Stomach (tissue), 9 donors: Measurements from ENCODE around the gene S1PR3. TPM values are rescaled to one million over a fixed set of nuclear protein-coding genes. Genes with fewer than 3 reads are reported as not detected.

Source experiments
- DNase-seq, 2 donors: peaks; one replicate each; pipeline versions ENCODE4 v3.0.0 to v3.0.0-alpha.2; 2013 to 2019
- H3K27ac ChIP-seq, 5 donors: fragments of 200-600 bp in 4 of 5; sonication (generic) in 4 of 5; one replicate each; pipeline ENCODE4 v1.5.1; 2013 to 2019; ENCODE audit warnings: mild to moderate bottlenecking in 1 of 5, moderate library complexity in 1 of 5
- H3K27me3 ChIP-seq, 3 donors: fragments of 200-600 bp; sonication (generic); one replicate each; pipeline ENCODE4 v1.5.1; 2017 to 2019; ENCODE audit warnings: mixed run types in 1 of 3
- H3K36me3 ChIP-seq, 4 donors: fragments of 200-600 bp; sonication (generic); 1 replicate in 3 of 4; 2 replicates in 1 of 4; pipeline ENCODE4 v1.5.1; 2016 to 2019
- H3K4me1 ChIP-seq, 4 donors: fragments of 200-600 bp; sonication (generic); one replicate each; pipeline ENCODE4 v1.5.1; 2016 to 2019
- H3K4me3 ChIP-seq, 4 donors: fragments of 200-600 bp; sonication (generic) in 3 of 4; one replicate each; pipeline ENCODE4 v1.5.1; 2016 to 2019; ENCODE audit warnings: mild to moderate bottlenecking in 1 of 4
- H3K9me3 ChIP-seq, 4 donors: fragments of 200-600 bp; sonication (generic); one replicate each; pipeline ENCODE4 v1.5.1; 2016 to 2019
- EP300 ChIP-seq: sonication (generic); formaldehyde crosslinking; IDR thresholded peaks from one replicate; pipeline ENCODE4 v1.6.1; 2017; ENCODE audit warnings: antibody characterized with exemption
- POLR2A ChIP-seq, 4 donors: fragments of 450-650 bp; IDR thresholded peaks; one replicate each; pipeline ENCODE4 v1.6.1; 2016; ENCODE audit warnings: antibody characterized with exemption in 4 of 4, control low read depth in 2 of 4, mild to moderate bottlenecking in 1 of 4, moderate library complexity in 1 of 4
- POLR2AphosphoS5 ChIP-seq, 3 donors: sonication (generic); formaldehyde crosslinking; IDR thresholded peaks; one replicate each; pipeline ENCODE4 v1.6.1; 2016; ENCODE audit warnings: antibody characterized with exemption in 3 of 3
- WGBS, 5 donors: extraction: QIAGEN DNeasy Blood & Tissue Kit in 3 of 5; methylation state at CpG; one replicate each; pipeline versions ENCODE4 v1.1.5 to v1.1.7; 2013 to 2018; 5-methylcytosine and 5-hydroxymethylcytosine counted together
- intact Hi-C: fragments of 100-400 bp; cut with DNase I; formaldehyde crosslinking; loops from one replicate; pipeline ENCODE4 v1.15.1; 2023; ENCODE audit warnings: low total_unique reads
- polyA plus RNA-seq, 3 donors: library from polyadenylated mRNA; stranded (reverse); fragments of 200-250 nt; gene quantifications; one replicate each; pipeline ENCODE4 v1.2.3, GENCODE V29; 2013
- total RNA-seq, 5 donors: library from RNA; depleted of rRNA; stranded (reverse); fragments of >200 nt; gene quantifications; one replicate each; pipeline versions ENCODE4 v1.1.0 to v1.2.3, GENCODE V29; 2014 to 2016
- TF ChIP-seq, protein P1 (sequence below), 7 experiments: fragments of 450-650 bp in 4 of 7; fragments of 200-600 bp in 3 of 7; sonication (generic) in 3 of 7; IDR thresholded peaks; one replicate each; pipeline ENCODE4 v1.5.1; 2016 to 2019; ENCODE audit warnings: antibody characterized with exemption in 7 of 7, control low read depth in 2 of 7, mild to moderate bottlenecking in 1 of 7
- donor health status: healthy with polysubstance abuse.
- donor health status: Bipolar disorder and iron deficiency.
- donor health status: healthy.

Gene S1PR3
- total and polyA plus RNA-seq, 8 donors, result 1.2 to 12.5 (median 8.7) TPM

DNA sequence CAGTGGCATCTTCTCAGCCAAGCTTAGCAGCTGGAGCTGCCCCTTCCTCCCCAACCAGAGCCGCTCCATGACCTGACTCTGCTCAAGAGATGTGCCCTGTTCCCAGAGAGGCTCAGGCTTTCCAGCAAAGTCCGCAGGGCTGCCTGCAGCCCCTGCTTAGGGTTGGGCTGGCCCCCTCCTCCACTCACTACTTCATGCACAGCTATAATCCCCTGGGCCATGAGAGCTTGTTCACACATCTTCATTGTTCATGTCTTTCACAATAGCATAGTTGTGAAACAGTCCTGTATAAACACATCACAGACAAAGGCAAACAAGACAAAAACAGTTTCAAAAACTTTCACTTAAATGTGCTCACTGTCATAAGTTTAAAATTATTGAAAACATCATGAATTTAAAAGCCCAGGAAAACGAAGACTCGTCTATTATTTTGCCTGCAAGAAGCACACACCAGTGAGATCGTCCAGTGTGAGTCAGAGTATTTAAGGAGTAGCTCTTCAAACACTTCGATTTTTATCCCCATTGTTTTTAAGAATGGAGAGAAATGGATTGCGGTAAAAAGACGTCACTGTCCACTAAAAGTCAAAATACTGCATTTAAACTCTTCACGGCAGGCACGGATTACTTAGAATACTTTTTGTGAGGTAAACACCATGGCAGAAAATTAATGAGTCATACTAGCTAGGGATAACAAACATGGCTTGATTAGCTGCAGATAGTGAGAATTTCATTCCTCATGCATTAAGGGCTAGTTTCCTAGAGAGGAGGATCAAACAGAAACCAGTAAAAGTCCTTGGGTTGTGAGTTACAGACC, 40.7 kb upstream of the S1PR3 start:
- intact Hi-C loops, result no loop called here
- Histone ChIP-seq H3K27ac (peak overlapping the region in 4 of 5 donors; percentile 18 to 67 (median 54)), H3K4me3 (no peak overlapping the region), H3K4me1 (peaks cover 13 to 51% (median 29%) of the 10 kb centered on the region in 4 donors), H3K9me3 (no peaks in the 10 kb centered on the region), H3K27me3 (no peaks in the 10 kb centered on the region), H3K36me3 (no peaks in the 10 kb centered on the region)
- no peak for TF ChIP-seq POLR2A (IDR thresholded peaks at IDR 0.05)
- TF ChIP-seq, protein P1, sequence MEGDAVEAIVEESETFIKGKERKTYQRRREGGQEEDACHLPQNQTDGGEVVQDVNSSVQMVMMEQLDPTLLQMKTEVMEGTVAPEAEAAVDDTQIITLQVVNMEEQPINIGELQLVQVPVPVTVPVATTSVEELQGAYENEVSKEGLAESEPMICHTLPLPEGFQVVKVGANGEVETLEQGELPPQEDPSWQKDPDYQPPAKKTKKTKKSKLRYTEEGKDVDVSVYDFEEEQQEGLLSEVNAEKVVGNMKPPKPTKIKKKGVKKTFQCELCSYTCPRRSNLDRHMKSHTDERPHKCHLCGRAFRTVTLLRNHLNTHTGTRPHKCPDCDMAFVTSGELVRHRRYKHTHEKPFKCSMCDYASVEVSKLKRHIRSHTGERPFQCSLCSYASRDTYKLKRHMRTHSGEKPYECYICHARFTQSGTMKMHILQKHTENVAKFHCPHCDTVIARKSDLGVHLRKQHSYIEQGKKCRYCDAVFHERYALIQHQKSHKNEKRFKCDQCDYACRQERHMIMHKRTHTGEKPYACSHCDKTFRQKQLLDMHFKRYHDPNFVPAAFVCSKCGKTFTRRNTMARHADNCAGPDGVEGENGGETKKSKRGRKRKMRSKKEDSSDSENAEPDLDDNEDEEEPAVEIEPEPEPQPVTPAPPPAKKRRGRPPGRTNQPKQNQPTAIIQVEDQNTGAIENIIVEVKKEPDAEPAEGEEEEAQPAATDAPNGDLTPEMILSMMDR (IDR thresholded peaks at IDR 0.05), result no peak
- no peak for TF ChIP-seq EP300
- no peak for TF ChIP-seq POLR2AphosphoS5 (IDR thresholded peaks at IDR 0.05)
- WGBS, 5 donors, result 31 to 44% (median 41%) methylated on average over 10 of the region's 10 CpGs
- DNase-seq, result peak in 1 of 2 donors; percentile 49

DNA sequence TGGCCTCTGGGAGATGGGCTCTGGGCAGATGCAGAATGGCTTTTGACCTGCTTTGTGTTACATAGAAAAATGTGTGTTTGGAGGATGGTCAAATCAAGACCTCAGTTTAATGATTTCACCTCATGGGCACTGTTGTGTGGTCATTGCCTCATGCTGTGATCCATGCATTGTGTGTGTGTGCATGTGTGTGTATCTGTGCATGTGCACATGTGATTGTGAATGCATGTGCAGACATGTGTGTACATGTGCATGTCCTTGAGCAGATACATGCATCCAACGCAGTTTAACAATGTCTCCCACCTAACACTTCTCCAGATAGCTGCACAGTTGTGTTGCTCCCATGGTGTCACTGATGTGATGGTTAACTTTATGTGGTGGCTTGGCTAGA, 40.1 kb upstream of the S1PR3 start:
- no peak overlapping the region for H3K4me3 ChIP-seq
- H3K27me3 ChIP-seq, result no peaks in the 10 kb centered on the region
- DNase-seq, result no peak
- peaks cover 13 to 51% (median 29%) of the 10 kb centered on the region in 4 donors for H3K4me1 ChIP-seq
- H3K9me3 ChIP-seq, result no peaks in the 10 kb centered on the region
- H3K27ac ChIP-seq, result peak overlapping the region in 2 of 5 donors; percentile 43 to 65
- WGBS, 5 donors, result 92 to 100% (median 95%) methylated on average over 1 of the region's 1 CpG
- intact Hi-C loops, result no loop called here
- no peaks in the 10 kb centered on the region for H3K36me3 ChIP-seq
- TF ChIP-seq POLR2A (IDR thresholded peaks at IDR 0.05) (no peak), POLR2AphosphoS5 (IDR thresholded peaks at IDR 0.05) (no peak), EP300 (no peak)
- TF ChIP-seq, protein P1 (IDR thresholded peaks at IDR 0.05), result no peak

DNA sequence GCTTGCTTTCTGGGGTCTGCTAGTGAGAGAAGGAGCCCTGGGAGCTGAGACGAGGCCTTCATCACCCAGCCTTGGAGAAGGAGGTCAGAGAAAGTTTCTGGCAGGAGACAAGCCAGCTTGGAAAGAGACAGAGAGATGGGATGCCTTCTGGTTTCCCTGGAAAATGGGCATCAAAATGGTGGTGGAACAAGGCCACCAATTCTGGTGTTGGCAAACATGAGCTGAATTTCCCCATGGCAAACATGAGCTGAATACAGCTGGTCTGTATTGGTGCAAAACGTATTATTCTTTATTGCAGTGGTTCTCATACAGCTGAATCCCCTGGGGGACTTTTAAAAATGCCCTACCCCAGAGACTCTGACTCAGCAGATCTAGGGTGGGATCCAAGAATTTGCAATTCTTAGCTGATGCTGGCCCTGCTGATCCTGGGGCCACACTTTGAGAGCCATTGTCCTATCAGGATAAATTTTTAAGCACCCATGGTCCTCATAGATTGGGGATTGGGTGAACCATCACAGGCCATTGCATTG, 39.1 kb upstream of the S1PR3 start:
- TF ChIP-seq, protein P1 (IDR thresholded peaks at IDR 0.05), result no peak
- no peak for TF ChIP-seq EP300
- no peak for TF ChIP-seq POLR2A (IDR thresholded peaks at IDR 0.05)
- TF ChIP-seq POLR2AphosphoS5 (IDR thresholded peaks at IDR 0.05), result no peak
- Histone ChIP-seq H3K27ac (no peak overlapping the region), H3K4me3 (no peak overlapping the region), H3K27me3 (no peaks in the 10 kb centered on the region), H3K36me3 (no peaks in the 10 kb centered on the region), H3K9me3 (no peaks in the 10 kb centered on the region), H3K4me1 (peaks cover 13 to 50% (median 29%) of the 10 kb centered on the region in 4 donors)
- WGBS, 5 donors, result 87 to 98% (median 90%) methylated on average over 2 of the region's 2 CpGs
- intact Hi-C loops, result no loop called here
- DNase-seq, result no peak

DNA sequence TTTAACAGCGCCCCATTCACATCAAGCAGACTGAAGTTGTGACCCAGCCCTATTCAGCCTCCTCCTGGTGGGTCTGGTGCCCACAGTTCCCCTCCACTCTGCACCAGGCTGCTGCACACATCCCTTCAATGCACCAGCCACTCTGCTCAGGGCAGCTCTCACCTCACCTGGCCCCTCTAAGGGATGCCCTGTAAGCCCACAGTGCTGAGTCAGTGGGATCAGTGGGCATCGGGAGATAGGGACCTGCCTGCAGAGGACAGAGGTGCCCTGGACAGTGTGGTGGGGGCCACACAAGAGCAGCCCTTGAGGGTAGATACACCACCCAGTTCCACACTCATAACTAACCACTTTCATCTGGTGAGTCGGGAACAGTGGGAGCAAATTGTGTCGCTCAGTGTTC, 38.3 kb upstream of the S1PR3 start:
- peak overlapping the region in 2 of 5 donors; percentile 55 to 61 for H3K27ac ChIP-seq

More for the DNA sequence above, 38.3 kb upstream of the S1PR3 start:
- TF ChIP-seq, protein P1 (IDR thresholded peaks at IDR 0.05), result no peak
- TF ChIP-seq EP300 (no peak), POLR2A (IDR thresholded peaks at IDR 0.05) (no peak), POLR2AphosphoS5 (IDR thresholded peaks at IDR 0.05) (no peak)
- DNase-seq, result no peak
- no peaks in the 10 kb centered on the region for H3K27me3 ChIP-seq
- intact Hi-C loops, result no loop called here
- peaks cover 13 to 45% (median 28%) of the 10 kb centered on the region in 4 donors for H3K4me1 ChIP-seq
- H3K36me3 ChIP-seq, result no peaks in the 10 kb centered on the region
- 91 to 95% (median 92%) methylated on average over 3 to 4 of the region's 4 CpGs for WGBS, 5 donors
- no peaks in the 10 kb centered on the region for H3K9me3 ChIP-seq
- no peak overlapping the region for H3K4me3 ChIP-seq
